ENCODE measurements around the gene ERCC2. TPM values are rescaled to one million over a fixed set of nuclear protein-coding genes. Genes with fewer than 3 reads are reported as not detected.
"Not testable (repeated sequence)": the region's sequence is repeated elsewhere in the genome, so short reads cannot be mapped to it uniquely, and the experiment has no call there.

ERCC2 gene
- total RNA-seq, 8 experiments from 2014 or later: 12.3 to 49.2 (median 22.2) TPM

GRCh38 chr19:45311621-45312020, 58.8 kb downstream of the ERCC2 start:
- Histone ChIP-seq H3K27ac (no peak overlapping the region), H3K4me1 (replicated peaks in 1 of 2) (no peaks in the 10 kb centered on the region), H3K4me3 (no peak overlapping the region)
- ATAC-seq (replicated peaks in 6 of 8): peak in 2 of 8 experiments; percentile 11 to 30
- 61% methylated on average over 5 of the region's 18 CpGs; no CpG with 5 or more reads in 9 of the 10 experiments for WGBS, 10 experiments
- in situ Hi-C loops (cut with MboI; ENCODE audit: low pct_unique_long_range_greater_than_20kb in 2 of 9, low sequenced_read_pairs in 9 of 9, unreplicated experiment in 9 of 9): no loop called here

GRCh38 chr19:45309322-45309721, 61.1 kb downstream of the ERCC2 start:
- in situ Hi-C loops (cut with MboI; ENCODE audit: low pct_unique_long_range_greater_than_20kb in 2 of 9, low sequenced_read_pairs in 9 of 9, unreplicated experiment in 9 of 9); H3K27ac ChIP-seq; H3K4me1 ChIP-seq (replicated peaks in 1 of 2); ATAC-seq (replicated peaks in 6 of 8); H3K4me3 ChIP-seq: not testable (repeated sequence)
- 60 to 100% (median 93%) methylated on average over 1 to 6 of the region's 8 CpGs; no CpG with 5 or more reads in 4 of the 10 experiments for WGBS, 10 experiments

GRCh38 chr19:45307361-45307760, 63.0 kb downstream of the ERCC2 start:
- WGBS, 10 experiments: 87 to 100% (median 93%) methylated on average over 2 to 7 of the region's 19 CpGs; no CpG with 5 or more reads in 7 of the 10 experiments
- in situ Hi-C loops (cut with MboI; ENCODE audit: low pct_unique_long_range_greater_than_20kb in 2 of 9, low sequenced_read_pairs in 9 of 9, unreplicated experiment in 9 of 9): no loop called here
- H3K4me1 ChIP-seq (replicated peaks in 1 of 2): no peaks in the 10 kb centered on the region
- no peak overlapping the region for H3K4me3 ChIP-seq
- H3K27ac ChIP-seq: no peak overlapping the region
- ATAC-seq (replicated peaks in 6 of 8): no peak

- peak in 1 of 8 experiments; percentile 69 for ATAC-seq (replicated peaks in 6 of 8)
- no peaks in the 10 kb centered on the region for H3K4me1 ChIP-seq (replicated peaks in 1 of 2)
- H3K4me3 ChIP-seq: no peak overlapping the region
- no peak overlapping the region for H3K27ac ChIP-seq
- in situ Hi-C loops (cut with MboI; ENCODE audit: low pct_unique_long_range_greater_than_20kb in 2 of 9, low sequenced_read_pairs in 9 of 9, unreplicated experiment in 9 of 9): no loop called here
- 49 to 100% (median 93%) methylated on average over 1 to 13 of the region's 18 CpGs; no CpG with 5 or more reads in 4 of the 10 experiments for WGBS, 10 experiments
Observed at GRCh38 chr19:45306518-45307027, 63.8 kb downstream of the ERCC2 start.

- peak in 1 of 8 experiments; percentile 11 for ATAC-seq (replicated peaks in 6 of 8)
- Histone ChIP-seq H3K4me1 (replicated peaks in 1 of 2) (no peaks in the 10 kb centered on the region), H3K4me3 (no peak overlapping the region), H3K27ac (no peak overlapping the region)
- WGBS, 10 experiments: 8 to 100% (median 60%) methylated on average over 1 to 9 of the region's 9 CpGs; no CpG with 5 or more reads in 1 of the 10 experiments
- in situ Hi-C loops (cut with MboI; ENCODE audit: low pct_unique_long_range_greater_than_20kb in 2 of 9, low sequenced_read_pairs in 9 of 9, unreplicated experiment in 9 of 9): no loop called here
Observed at GRCh38 chr19:45306040-45306439, 64.3 kb downstream of the ERCC2 start.

GRCh38 chr19:45305421-45305820, 65.0 kb downstream of the ERCC2 start:
- H3K4me3 ChIP-seq: no peak overlapping the region
- in situ Hi-C loops (cut with MboI; ENCODE audit: low pct_unique_long_range_greater_than_20kb in 2 of 9, low sequenced_read_pairs in 9 of 9, unreplicated experiment in 9 of 9): no loop called here
- H3K27ac ChIP-seq: no peak overlapping the region
- no peaks in the 10 kb centered on the region for H3K4me1 ChIP-seq (replicated peaks in 1 of 2)
- 0 to 100% (median 36%) methylated on average over 1 to 5 of the region's 5 CpGs; no CpG with 5 or more reads in 5 of the 10 experiments for WGBS, 10 experiments
- ATAC-seq (replicated peaks in 6 of 8): peak in 3 of 8 experiments; percentile 5 to 15 (median 8)

GRCh38 chr19:45305007-45305406, 65.4 kb downstream of the ERCC2 start:
- ATAC-seq (replicated peaks in 6 of 8): peak in 1 of 8 experiments; percentile 15
- Histone ChIP-seq H3K4me3 (no peak overlapping the region), H3K4me1 (replicated peaks in 1 of 2) (no peaks in the 10 kb centered on the region), H3K27ac (no peak overlapping the region)
- WGBS, 10 experiments: 20 to 100% (median 80%) methylated on average over 1 to 3 of the region's 4 CpGs; no CpG with 5 or more reads in 5 of the 10 experiments
- in situ Hi-C loops (cut with MboI; ENCODE audit: low pct_unique_long_range_greater_than_20kb in 2 of 9, low sequenced_read_pairs in 9 of 9, unreplicated experiment in 9 of 9): no loop called here

- 0 to 100% (median 83%) methylated on average over 1 to 2 of the region's 4 CpGs; no CpG with 5 or more reads in 3 of the 10 experiments for WGBS, 10 experiments
- Histone ChIP-seq H3K4me3 (no peak overlapping the region), H3K4me1 (replicated peaks in 1 of 2) (no peaks in the 10 kb centered on the region), H3K27ac (no peak overlapping the region)
- peak in 1 of 8 experiments; percentile 16 for ATAC-seq (replicated peaks in 6 of 8)
- in situ Hi-C loops (cut with MboI; ENCODE audit: low pct_unique_long_range_greater_than_20kb in 2 of 9, low sequenced_read_pairs in 9 of 9, unreplicated experiment in 9 of 9): no loop called here
Observed at GRCh38 chr19:45304141-45304926, 66.0 kb downstream of the ERCC2 start.

- WGBS, 10 experiments: 72 to 100% (median 95%) methylated on average over 1 to 5 of the region's 12 CpGs; no CpG with 5 or more reads in 2 of the 10 experiments
- in situ Hi-C loops (cut with MboI; ENCODE audit: low pct_unique_long_range_greater_than_20kb in 2 of 9, low sequenced_read_pairs in 9 of 9, unreplicated experiment in 9 of 9): no loop called here
- Histone ChIP-seq H3K4me1 (replicated peaks in 1 of 2) (no peaks in the 10 kb centered on the region), H3K27ac (no peak overlapping the region), H3K4me3 (no peak overlapping the region)
- no peak for ATAC-seq (replicated peaks in 6 of 8)
Observed at GRCh38 chr19:45303269-45304060, 66.9 kb downstream of the ERCC2 start.

GRCh38 chr19:45302416-45302815, 68.0 kb downstream of the ERCC2 start:
- no peak for ATAC-seq (replicated peaks in 6 of 8)
- in situ Hi-C loops (cut with MboI; ENCODE audit: low pct_unique_long_range_greater_than_20kb in 2 of 9, low sequenced_read_pairs in 9 of 9, unreplicated experiment in 9 of 9): no loop called here
- Histone ChIP-seq H3K27ac (no peak overlapping the region), H3K4me3 (no peak overlapping the region), H3K4me1 (replicated peaks in 1 of 2) (no peaks in the 10 kb centered on the region)
- WGBS, 10 experiments: 86 to 100% (median 99%) methylated on average over 1 to 10 of the region's 27 CpGs; no CpG with 5 or more reads in 6 of the 10 experiments

All from motor neuron (in vitro differentiated cells).